A673 (cell line): ENCODE results near the gene LPP. TPM values are rescaled to one million over a fixed set of nuclear protein-coding genes. Genes with fewer than 3 reads are reported as not detected.
A peak's percentile ranks its signal among the peaks of the same experiment; 100 is the strongest.

Experiments used
- BruUV-seq: library from RNA; stranded (reverse); fragments of 400-500 nt; replicated peaks from 2 replicates; lab custom pipeline; 2021; lab: Mats Ljungman, UMichigan
- CTCF ChIA-PET: fragments of 300-600 bp; sonication (Branson Sonifier 250); formaldehyde crosslinking; loops from one replicate; lab custom pipeline; 2022; ENCODE audit warnings: antibody characterized with exemption; lab: Charles Lee
- POLR2A ChIA-PET: fragments of 300-600 bp; sonication (Branson Sonifier 250); formaldehyde crosslinking; loops from one replicate; lab custom pipeline; 2022; ENCODE audit warnings: antibody characterized with exemption; ENCODE audit not compliant: low non-redundant PET; lab: Charles Lee
- DNase-seq: peaks from one replicate; pipeline ENCODE4 v3.0.0-alpha.2; 2015; ENCODE audit warnings: low spot score
- H3K27ac ChIP-seq: fragments of 200-600 bp; sonication (generic); 2 replicates; pipeline ENCODE4 v1.5.1; 2016; ENCODE audit warnings: mixed run types, low read depth, mild to moderate bottlenecking, mixed read lengths, antibody characterized with exemption, low read length; ENCODE audit not compliant: poor library complexity, severe bottlenecking
- H3K27me3 ChIP-seq: fragments of 200-600 bp; sonication (generic); replicated peaks from 2 replicates; pipeline ENCODE4 v1.6.1; 2017; ENCODE audit warnings: mixed run types, low read depth, mild to moderate bottlenecking, mixed read lengths, antibody characterized with exemption, low read length; ENCODE audit not compliant: insufficient read depth, poor library complexity
- H3K36me3 ChIP-seq: fragments of 200-600 bp; sonication (generic); 2 replicates; pipeline ENCODE4 v1.6.1; 2016; ENCODE audit warnings: mixed run types, mild to moderate bottlenecking, mixed read lengths, antibody characterized with exemption, low read length; ENCODE audit not compliant: insufficient read depth, poor library complexity, severe bottlenecking
- H3K4me1 ChIP-seq: fragments of 200-600 bp; sonication (generic); 2 replicates; pipeline ENCODE4 v1.6.1; 2017; ENCODE audit warnings: mixed run types, mild to moderate bottlenecking, mixed read lengths, antibody characterized with exemption, low read length; ENCODE audit not compliant: insufficient read depth, poor library complexity, severe bottlenecking
- H3K4me3 ChIP-seq: fragments of 200-600 bp; sonication (generic); 2 replicates; pipeline ENCODE4 v1.5.1; 2016; ENCODE audit warnings: low read depth, mixed run types, mild to moderate bottlenecking, mixed read lengths, low read length; ENCODE audit not compliant: poor library complexity, severe bottlenecking
- H3K9me3 ChIP-seq: fragments of 200-600 bp; sonication (generic); 2 replicates; pipeline ENCODE4 v1.6.1; 2016; ENCODE audit warnings: mixed run types, low read depth, mild to moderate bottlenecking, mixed read lengths, antibody characterized with exemption, low read length; ENCODE audit not compliant: poor library complexity, severe bottlenecking
- CTCF ChIP-seq: fragments of 300-800, 200-600 bp; sonication (generic); conservative IDR thresholded peaks from 2 replicates; pipeline ENCODE4 v1.5.1; 2017; ENCODE audit warnings: low read depth, mild to moderate bottlenecking, antibody characterized with exemption, low read length, moderate library complexity, mixed read lengths
- EZH2 ChIP-seq: fragments of 200-600 bp; sonication (generic); IDR thresholded peaks from 2 replicates; pipeline ENCODE4 v1.6.1; 2017; ENCODE audit warnings: borderline replicate concordance, low read depth, mild to moderate bottlenecking, mixed read lengths, antibody characterized with exemption, low read length; ENCODE audit not compliant: poor library complexity, severe bottlenecking
- intact Hi-C: fragments of 100-400 bp; cut with micrococcal nuclease; formaldehyde crosslinking; loops from one replicate; pipeline ENCODE4 v1.10.0; 2022; ENCODE audit not compliant: unreplicated experiment
- total RNA-seq: library from RNA; stranded (reverse); gene quantifications from 2 replicates; pipeline ENCODE4 v1.2.3, GENCODE V29; 2021

LPP gene
- total RNA-seq, 1 experiment from 2014 or later, result 39.7 TPM

- no peak for TF ChIP-seq CTCF
- no peak for TF ChIP-seq EZH2
- Histone ChIP-seq H3K27ac (peak overlapping the region; percentile 60), H3K4me1 (peaks cover 13% of the 10 kb centered on the region), H3K9me3 (no peaks in the 10 kb centered on the region), H3K27me3 (no peaks in the 10 kb centered on the region), H3K36me3 (no peaks in the 10 kb centered on the region), H3K4me3 (no peak overlapping the region)
- intact Hi-C loops, result no loop called here
- ChIA-PET CTCF (no interaction called here), POLR2A (interaction anchor here (0.7 kb wide), 1 partner anchor 123 kb away, joined by 3 read pairs; no protein-coding TSS in a partner anchor)
- no peak for DNase-seq
- TSS peak; percentile 69 for BruUV-seq
These were observed 635.3 kb downstream of the LPP start for GRCh38 chr3:188789251-188789650.

GRCh38 chr3:188791311-188791710 is 637.4 kb downstream of the LPP start:
- no peak for TF ChIP-seq CTCF
- TF ChIP-seq EZH2, result no peak
- Histone ChIP-seq H3K27me3 (no peaks in the 10 kb centered on the region), H3K9me3 (no peaks in the 10 kb centered on the region), H3K4me1 (peaks cover 13% of the 10 kb centered on the region), H3K27ac (no peak overlapping the region), H3K36me3 (no peaks in the 10 kb centered on the region), H3K4me3 (no peak overlapping the region)
- DNase-seq, result no peak
- no TSS peak for BruUV-seq
- POLR2A ChIA-PET, result no interaction called here
- CTCF ChIA-PET, result interaction anchor here (0.7 kb wide), 1 partner anchor 384 kb away, joined by 3 read pairs; no protein-coding TSS in a partner anchor
- intact Hi-C loops, result loop anchor here (10.0 kb wide), 1 partner anchor 1047 kb away; the partner anchor contains the start of gene BCL6

GRCh38 chr3:188792793-188793192 is 638.8 kb downstream of the LPP start:
- CTCF ChIA-PET, result interaction anchor here (0.5 to 0.7 kb wide), 2 partner anchors 26 to 226 kb away, joined by 4 to 7 read pairs; no protein-coding TSS in a partner anchor
- TF ChIP-seq CTCF (peak; percentile 48), EZH2 (no peak)
- DNase-seq, result peak; percentile 69
- intact Hi-C loops, result loop anchor here (10.0 kb wide), 1 partner anchor 1048 kb away; the partner anchor contains the start of gene BCL6
- no peak overlapping the region for H3K27ac ChIP-seq
- no peaks in the 10 kb centered on the region for H3K9me3 ChIP-seq
- POLR2A ChIA-PET, result interaction anchor here (0.6 kb wide), 1 partner anchor 769 kb away, joined by 4 read pairs; no protein-coding TSS in a partner anchor
- H3K36me3 ChIP-seq, result no peaks in the 10 kb centered on the region
- H3K27me3 ChIP-seq, result no peaks in the 10 kb centered on the region
- no peak overlapping the region for H3K4me3 ChIP-seq
- peaks cover 13% of the 10 kb centered on the region for H3K4me1 ChIP-seq
- no TSS peak for BruUV-seq
